GM18505 (cell line): ENCODE results near the gene ATP5ME.

ENCODE experiments used
- ATAC-seq: cut with Tn5 transposase; IDR thresholded peaks from one replicate; pipeline ENCODE4 v1.9.1; 2021; ENCODE audit not compliant: unreplicated experiment
- POLR2A ChIP-seq: IDR thresholded peaks from 4 replicates; pipeline ENCODE4 v1.6.1; 2011; ENCODE audit warnings: borderline replicate concordance; ENCODE audit not compliant: insufficient read depth, insufficient read length; ENCODE audit errors: extremely low read depth

The ATP5ME gene

GRCh38 chr4:692771-693554 lies 18.9 kb upstream of the ATP5ME start:
- TF ChIP-seq POLR2A = no peak
- ATAC-seq = no peak

DNA sequence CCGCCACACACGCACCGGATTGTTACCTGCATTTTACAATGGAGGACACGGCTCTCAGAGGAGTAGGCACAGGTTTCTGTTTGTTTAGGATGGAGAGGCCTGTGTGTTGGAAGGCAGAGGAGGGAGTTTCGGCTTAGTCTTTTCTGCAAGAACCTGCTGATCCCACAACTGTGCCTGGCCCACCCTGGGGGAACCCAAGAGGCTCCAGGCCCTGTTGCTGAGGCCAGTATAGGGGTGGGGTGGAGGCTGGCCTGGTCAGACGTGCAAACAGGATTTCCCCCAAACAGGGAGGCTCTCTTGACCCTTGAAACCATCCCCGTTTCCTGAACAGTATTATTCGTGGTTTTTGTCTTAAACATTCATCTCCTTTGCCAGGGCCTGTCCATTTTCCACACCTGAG lies 15.6 kb upstream of the ATP5ME start:
- ATAC-seq = no peak
- no peak for TF ChIP-seq POLR2A

GRCh38 chr4:688854-689681 lies 15.0 kb upstream of the ATP5ME start, which contains the start of gene SLC49A3:
TSS of gene SLC49A3 (minus strand) at chr4:689151. CDS start at chr4:689127, 24 bp downstream.
- no peak for ATAC-seq
- TF ChIP-seq POLR2A = no peak

- no peak for ATAC-seq
- TF ChIP-seq POLR2A = no peak
These were observed 14.1 kb upstream of the ATP5ME start for GRCh38 chr4:687971-688853.

GRCh38 chr4:687048-687970 lies 13.2 kb upstream of the ATP5ME start:
- no peak for ATAC-seq
- no peak for TF ChIP-seq POLR2A

- ATAC-seq = no peak
- no peak for TF ChIP-seq POLR2A
These were observed 12.5 kb upstream of the ATP5ME start for GRCh38 chr4:686413-687040.

DNA sequence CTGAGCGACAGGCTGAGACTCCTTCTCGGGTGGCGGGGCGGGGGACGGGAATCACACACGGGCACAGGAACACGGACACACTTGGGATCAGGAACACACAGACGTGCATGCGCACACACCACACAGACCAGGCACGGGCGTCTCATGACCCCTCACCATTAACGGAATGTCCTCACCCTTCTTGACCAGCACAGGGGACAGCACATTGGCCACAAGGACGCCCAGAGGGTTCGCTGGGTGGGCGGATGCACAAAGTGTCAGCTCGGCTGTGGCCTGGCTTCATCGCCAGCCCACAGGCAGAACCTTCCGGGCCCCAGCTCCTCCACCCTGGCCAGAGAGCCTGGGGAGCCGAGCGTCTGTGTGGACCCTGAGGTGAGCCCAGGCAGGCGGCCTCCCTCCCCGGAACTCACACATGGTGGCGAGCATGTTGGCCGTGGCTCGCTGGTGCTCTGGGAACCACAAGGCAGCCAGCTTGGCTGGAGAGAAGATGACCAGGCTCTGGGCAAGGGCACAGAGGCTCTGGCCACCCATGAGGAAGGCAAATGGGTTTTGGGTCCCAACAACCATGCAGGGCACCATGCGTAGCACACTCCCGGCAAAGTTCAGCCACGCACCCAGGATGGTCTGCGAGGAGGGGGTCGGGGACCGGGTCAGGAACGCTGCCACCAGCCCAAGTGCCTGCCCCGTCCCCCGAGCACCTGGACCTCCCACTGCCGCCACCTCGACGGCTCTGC lies 11.8 kb upstream of the ATP5ME start:
- ATAC-seq = no peak
- TF ChIP-seq POLR2A = no peak

- no peak for TF ChIP-seq POLR2A
- ATAC-seq = no peak
These were observed 10.7 kb upstream of the ATP5ME start for GRCh38 chr4:684623-685327.

DNA sequence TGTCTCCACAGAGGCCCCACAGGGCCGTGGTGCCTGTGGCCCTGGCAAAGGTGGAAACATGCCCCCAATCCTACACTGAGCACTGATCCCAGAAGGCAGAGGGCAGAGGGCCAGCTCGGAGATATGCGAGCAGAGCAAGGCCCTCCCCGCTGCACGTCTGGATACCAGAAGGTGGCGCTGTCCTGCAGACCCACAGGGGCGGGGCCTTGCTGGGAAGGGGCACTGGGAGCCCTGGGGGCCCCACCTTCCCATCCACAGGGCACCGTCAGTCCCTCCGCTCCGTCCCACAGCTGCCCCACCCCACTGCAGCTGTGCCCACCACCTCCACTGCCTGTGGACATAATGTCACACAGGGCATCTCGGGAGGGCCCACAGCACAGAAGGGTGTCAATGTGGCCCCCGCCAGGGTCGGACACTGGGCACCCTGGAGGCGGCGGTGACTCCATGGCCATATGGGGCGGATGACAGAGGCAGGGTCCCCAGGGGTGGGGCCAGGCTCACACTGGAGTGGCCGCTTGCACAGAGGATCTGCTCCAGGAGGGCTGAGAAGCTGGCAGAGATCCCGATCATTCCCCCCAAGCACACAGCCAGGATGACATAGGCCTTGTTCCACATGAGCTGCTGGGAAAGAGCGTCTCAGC lies 10.0 kb upstream of the ATP5ME start:
- no peak for TF ChIP-seq POLR2A
- no peak for ATAC-seq

GRCh38 chr4:683247-683897 lies 9.3 kb upstream of the ATP5ME start:
- ATAC-seq = no peak
- no peak for TF ChIP-seq POLR2A
